HG02981 (cell line): Measurements from ENCODE around the gene SNX32.

Source experiments
- ATAC-seq: cut with Tn5 transposase; IDR thresholded peaks from one replicate; pipeline ENCODE4 v1.9.1; 2021; ENCODE audit warnings: mild to moderate bottlenecking, moderate library complexity; ENCODE audit not compliant: unreplicated experiment

The SNX32 gene

DNA sequence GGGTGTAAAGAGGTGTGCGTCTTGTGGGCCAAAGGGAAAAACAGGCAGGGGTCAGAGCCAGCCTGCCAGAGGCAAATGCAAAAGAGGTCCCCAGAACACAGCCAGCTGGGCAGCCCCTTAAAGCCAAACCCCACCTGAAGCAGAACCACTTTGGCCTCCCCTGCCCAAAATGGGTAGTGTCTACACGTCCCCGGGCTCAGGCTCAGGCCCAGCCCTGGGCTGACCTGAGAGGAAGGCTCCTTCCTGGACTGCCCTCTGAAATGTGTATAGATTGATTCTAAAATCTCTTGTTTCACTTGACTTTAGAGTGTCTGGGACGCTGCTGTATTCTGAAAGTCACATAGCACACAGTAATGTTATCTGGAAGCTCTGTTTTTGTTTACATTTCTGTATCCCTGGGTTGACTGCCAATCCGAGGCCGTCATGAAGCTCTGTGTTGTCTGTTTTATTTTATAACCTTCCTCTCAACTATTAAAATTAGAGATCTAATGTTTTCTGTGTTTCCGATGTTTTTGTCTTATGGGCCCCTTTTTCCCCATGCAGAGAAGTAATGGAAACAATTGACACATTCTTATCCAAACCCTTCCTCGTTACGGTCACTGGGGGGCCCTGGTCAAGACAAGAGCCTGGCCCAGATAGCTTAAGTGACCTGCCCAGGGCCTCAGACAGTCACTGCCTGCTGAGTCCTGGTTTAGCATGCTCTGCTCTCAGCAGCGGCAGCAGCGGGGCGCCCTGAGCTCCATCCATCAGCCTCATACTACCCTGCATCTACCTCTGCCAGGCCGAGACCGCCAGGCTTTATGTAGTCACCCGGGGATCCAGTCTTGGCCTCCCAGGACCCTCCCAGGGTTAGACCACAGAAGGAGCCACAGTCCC is 36.8 kb upstream of the SNX32 start:
- no peak for ATAC-seq

DNA sequence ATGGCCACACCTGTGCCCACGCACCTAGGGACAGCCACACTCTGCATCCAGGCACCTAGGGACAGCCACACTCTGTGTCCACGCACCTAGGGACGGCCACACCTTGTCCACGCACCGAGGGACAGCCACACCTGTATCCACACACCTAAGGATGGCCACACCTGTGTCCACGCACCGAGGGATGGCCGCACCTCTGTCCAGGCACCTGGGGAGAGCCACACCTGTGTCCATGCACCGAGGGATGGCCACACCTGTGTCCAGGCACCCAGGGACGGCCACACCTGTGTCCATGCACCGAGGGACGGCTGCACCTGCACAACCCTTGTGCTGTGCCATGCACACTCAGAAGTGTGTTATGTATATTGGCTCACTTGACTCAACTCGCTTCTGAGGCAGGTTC is 36.1 kb upstream of the SNX32 start:
- no peak for ATAC-seq

DNA sequence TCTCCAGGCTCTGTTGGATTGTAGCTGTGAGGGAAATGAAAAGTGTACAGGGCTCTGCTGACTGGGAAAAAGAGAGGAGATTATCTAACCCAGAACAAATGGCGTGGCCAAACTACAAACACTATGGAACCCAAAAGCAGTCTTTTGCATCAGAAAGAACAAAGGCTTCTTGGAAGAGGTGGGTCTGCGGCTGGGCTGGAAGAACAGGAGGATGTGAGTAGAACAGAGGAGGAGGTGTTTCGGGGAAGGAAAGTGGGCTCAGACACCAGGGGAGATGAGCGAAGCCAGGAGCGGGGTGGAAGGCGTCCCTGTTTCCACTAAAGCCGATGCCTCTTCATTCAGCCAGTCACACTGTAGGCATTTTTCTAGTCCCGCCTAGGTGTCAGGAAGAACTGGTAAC is 34.9 kb upstream of the SNX32 start:
- ATAC-seq = no peak

DNA sequence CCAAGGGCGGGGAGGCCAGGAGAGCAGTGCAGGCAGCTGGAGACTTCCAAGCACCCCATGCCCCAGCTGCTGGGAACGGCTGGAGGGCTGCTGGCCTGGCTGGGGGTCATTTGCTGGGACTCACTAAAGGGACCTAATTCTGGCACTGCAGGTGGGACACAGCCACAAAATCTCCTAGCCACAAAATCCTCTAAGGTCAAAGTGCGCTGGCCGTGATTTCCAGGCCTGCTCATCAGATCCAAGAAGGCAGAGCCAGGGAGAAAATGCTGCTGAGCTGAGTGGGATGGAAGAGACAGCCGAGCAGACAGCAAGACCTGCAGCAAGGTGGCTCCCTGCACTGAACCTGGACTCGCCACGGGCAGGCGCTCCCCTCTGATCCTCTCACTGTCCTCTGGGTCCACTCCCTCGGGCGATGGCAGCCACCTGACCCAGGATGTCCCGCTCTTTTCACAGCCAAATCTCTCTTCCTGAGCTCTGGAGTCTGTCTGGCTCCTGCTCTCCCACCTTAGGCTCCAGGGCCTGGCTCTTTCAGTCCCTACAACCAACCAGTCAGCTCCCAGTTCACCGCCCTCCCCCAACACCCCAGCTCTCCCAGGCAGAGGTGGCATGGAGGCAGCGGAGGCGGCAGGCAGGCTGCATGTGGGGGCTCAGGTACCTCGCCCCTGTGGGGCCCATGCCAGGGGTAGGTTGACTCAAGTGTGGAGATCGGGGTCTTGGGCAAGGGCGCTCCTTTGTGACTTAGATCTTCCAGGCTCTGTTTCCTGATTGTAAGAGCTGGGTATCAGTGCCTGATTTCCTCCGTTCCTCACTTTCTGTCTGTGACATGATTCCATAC is 32.4 kb upstream of the SNX32 start:
- ATAC-seq = no peak

DNA sequence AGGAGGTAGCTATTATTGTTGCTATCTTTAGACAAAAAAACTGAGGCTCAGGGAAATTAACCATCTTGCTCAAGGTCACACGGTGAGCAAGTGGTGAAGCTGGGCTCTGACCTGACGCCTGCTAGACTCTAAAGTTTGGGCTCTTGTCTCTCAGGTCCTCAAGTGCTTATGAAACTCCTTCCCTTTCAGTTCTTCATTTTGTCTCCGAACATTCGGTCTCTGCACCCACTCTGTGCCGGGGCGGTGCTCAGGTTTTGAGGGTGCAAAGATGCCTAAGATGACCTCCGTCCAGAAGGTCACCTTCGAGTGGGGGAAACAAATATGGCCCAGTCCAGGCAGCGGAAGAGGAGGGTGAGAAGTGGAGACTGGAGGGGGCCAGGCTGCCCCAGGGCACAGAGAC is 30.9 kb upstream of the SNX32 start:
- ATAC-seq = no peak

DNA sequence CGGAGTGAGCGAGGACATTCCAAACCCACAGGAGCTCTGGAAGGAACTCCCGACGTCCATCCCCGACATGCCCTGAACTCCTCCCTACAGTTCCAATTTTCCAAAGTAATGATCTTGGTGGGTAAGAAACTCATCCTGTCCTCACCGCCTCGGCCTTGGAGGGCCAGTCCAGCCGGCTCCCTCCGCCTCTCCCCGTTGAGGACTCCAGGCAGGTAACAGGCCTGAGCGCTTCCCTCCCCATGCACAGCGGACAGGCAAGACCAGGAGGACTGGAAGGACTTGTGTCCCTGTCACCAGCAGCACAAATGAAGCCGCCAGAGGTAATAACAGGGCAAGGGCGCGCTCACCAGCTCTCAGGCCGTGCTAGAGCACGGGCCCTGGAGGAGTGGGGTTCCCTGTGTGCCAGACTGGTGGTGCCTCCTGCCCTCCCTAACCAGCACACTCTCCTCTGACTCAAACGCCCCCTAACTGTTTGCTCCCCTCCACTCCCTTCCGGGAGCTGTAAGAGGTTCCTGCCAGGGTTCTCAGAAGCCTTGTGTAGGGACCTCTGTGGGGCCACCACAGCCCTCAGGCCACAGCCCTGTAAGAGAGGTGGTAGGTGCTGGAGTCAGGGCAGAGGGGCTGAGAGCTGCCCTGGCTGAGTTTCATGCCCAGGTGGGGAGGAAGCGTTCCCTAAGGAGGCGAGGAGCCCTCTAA is 29.8 kb upstream of the SNX32 start:
- no peak for ATAC-seq

DNA sequence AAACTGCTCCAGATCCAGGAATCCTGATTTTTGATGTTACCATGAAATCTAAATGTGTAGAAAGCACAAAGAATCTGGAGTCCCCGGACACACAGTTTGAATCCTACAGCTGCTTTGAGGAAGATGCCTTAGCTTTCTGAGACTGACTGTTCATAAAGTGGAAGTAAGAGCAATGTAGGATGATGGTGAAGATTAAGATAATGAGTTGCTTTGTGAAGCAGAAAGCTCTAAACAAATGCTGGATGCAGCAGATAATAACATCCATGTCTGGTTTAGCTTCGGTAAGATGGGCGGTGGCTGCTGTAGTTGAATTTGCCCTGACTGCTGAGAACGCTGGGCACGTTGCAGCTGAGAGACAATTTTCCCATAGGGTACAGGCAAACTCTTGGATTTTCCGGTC is 26.8 kb upstream of the SNX32 start:
- ATAC-seq = no peak

DNA sequence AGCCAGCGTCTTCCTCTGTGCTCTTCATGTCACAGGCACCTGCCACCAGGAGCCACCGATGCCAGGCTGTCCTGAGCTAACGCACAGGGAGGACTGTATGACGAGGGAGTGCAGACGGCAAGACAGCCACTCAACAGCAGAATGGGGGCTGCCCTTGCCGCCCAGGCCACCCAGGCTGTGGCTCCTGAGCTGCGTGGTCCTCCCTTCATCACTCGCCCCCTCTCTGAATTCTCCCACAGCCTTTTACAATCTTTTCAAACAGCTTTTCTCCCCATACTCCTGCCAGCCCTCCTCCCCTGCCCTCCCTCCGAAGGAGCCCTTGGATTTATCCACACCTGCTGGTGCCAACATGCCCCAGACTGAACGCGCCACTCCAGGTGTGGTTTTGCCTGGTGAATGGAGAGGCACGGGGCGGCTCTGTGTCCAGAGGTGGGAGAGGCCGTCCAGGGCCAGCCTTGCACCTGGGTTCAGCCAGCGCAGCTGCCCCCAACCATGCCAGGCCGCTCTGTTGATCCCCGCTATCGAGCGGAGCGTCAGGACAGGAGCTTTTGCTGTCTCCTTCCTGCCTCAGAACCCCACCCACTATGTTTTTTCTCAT is 24.9 kb upstream of the SNX32 start:
- ATAC-seq = no peak

DNA sequence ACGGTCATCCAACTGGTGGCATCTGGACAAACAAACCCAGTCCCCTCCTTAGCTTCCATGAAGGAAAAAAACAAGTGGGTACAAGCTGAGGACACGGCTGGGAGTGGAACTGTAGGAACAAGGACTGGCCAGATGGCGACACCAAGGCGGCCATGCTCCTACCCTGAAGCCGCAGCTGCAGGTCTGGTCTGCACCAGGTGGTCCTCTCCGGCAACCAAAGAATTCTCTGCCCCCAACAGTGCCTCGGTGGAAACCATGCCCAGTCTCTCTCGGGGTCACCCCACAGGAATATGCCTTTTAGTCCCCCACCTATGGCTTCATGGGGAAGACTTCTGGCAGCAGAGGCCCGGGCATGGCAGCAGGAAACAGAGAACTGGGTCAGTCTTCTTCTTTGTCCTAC is 24.3 kb upstream of the SNX32 start:
- ATAC-seq = no peak

DNA sequence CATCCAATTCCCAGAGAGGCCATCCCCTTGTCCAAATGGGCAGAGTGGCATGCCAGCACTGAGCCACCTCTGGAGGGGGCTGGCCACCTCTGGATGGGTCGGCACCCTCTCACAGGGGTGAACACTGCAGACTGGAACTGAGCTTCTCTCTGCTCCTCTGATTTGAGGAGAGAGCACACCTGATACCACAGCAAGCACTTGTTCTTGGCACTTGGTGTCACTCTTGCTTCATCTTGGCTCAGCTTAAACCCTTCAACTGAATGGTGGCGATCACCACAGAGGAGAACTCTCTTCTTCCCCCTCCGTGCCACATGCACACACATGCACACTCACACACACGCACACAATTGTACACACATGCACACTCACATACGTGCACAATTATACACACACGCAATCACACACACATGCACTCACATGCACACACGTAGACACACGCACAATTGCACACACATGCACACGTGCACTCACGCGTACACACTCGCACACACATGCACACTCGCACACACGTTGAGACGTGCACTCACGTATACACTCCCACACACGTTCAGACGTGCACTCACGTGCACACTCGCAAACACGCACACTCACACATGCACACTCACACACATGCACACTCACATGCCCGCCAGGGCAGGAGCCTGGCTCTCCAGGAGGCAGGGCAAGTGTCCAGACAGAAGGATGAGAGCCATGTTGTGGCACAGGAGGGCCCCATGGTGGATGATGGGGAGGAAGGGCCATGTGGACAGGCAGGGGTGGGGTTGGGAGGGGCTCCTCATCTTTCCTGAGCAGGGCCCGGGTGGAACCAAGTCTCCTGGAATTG is 23.5 kb upstream of the SNX32 start:
- no peak for ATAC-seq

DNA sequence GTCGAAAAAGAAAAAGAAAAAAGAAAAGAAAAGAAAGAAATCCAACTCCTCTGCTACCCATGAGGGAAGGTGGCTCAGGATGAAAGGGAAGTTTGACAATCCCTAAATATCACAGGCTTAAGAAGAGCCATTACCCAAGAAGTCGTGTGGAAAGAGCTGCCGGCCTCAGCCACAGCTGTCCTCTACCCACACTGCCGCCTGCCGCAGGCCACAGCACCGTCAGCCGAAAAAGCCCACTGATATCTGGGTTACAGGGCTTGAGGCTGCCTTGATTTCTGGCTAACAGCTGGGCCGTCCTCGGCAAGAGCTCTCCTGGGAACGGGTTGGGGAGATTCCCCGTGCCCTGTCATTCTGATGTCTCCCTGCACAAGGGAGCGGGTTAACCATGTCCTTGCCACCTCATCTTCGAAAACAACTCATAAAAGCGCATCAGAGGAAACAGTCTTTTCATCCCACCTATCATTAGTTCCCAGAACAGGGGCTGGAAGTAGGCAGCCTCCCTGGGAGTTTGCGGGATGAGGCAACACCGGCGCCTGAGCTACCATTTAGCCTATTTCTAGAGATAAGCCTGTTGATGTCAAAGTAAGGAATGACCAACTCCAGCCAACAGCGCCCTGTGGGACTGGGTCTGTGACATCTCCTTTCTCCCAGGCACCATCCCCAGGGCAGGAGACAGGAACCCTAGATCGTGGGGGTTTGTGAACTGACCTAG is 21.8 kb upstream of the SNX32 start:
- ATAC-seq = no peak

DNA sequence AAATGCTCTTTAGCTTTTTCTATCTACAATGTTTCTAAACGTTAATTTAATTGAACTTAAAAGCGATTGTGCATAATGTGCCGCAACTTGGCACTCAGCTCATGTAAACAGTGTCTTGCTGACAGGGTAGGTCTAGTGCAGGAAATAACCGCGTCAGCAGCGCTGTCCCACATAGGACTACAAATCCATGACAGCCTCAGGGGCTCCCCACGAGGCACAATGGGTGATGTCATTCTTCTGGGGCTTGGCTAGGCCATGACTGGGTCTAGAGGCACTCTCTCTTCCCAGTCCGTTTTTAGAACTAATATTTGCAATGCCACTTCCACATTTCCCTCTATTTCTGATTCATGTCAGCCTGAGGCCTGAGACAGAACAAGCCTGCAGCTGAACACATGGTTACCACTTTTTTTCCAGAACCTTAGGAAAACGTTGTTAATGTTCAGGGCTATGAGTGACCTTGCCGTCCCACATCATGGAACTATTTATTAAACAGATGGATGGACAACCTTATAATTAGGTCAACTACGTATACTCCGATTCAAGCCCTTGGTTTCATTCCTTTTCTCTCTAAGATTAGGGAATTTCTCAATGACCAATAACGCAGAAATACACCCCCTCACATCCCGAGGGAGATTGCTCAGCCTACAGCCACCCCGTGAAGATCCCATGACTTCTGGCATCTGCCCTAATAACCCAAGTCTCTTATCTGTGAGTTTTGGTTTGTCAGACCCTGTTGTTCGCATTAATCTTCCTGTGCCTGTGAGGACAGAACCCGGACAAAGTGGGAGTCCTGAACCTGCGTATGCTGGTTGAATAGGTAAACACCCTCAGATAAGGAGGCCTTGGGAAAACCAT is 19.4 kb upstream of the SNX32 start:
- ATAC-seq = no peak

DNA sequence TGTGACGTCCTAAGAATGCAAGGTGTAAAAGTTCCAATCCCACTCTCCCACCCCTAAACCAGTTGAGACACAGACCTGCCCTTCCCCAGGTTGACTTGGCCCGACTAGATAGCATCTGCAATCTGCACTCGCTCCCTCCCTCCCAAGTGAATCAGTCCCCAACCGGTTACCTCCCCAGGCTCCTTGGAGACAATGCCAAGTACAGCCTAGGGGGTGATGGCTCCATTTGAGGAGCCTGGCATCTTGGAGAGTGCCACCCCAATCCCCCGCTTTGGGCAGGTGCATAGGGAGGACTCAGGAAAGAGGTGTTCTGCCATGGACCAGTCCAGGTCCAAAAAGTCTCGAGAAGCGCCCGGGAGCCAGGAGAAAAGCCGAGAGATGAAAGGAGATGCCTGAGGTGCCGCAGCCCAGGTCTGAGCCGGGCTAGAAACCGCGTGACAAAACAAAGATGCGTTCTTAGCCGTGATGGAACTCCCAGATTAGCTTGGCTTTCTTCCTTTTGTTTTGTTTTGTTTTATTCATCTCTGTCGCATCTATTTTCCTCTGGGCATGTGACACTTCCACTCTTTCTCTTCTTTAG is 18.7 kb upstream of the SNX32 start:
- ATAC-seq = no peak

DNA sequence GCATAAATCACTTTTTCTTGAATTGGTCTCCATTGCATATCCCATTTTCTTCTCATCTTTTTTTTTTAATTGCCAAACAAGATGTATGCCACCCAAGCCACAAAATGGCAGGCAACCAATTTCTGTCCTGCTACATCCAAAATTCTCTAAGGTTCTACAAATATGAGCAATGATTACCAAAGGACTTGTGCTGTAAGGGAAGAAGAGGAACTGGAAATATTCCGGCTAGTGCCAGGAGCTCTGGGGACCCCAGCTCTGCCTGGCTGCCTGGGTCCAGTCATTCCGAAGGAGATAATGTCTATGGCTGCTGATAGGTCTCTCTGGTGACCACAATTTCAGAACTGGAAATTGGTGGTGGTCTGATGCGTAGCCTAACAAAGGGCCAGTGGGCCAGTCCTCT is 17.1 kb upstream of the SNX32 start:
- no peak for ATAC-seq

DNA sequence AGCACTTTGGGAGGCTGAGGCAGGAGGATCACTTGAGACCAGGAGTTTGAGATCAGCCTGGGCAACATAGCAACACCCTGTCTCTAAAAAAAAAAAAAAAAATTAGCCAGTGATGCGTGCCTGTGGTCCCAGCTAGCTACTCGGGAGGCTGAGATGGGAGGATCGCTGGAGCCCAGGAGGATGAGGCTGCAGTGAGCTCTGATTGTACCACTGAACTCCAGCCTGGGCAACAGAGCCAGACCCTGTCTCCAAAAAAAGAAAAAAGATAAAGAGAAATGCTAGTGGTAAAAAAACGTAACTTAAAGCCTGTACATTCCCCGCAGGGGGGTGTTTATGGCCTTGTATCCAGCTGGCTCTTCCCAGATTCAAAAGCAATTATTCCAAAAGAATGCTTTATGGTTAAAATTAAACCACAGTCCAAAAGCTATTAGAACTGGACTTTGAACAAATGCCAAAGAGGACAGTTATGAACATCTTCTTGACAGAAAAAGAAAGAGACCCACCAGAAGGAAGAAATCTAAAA is 16.4 kb upstream of the SNX32 start:
- no peak for ATAC-seq

DNA sequence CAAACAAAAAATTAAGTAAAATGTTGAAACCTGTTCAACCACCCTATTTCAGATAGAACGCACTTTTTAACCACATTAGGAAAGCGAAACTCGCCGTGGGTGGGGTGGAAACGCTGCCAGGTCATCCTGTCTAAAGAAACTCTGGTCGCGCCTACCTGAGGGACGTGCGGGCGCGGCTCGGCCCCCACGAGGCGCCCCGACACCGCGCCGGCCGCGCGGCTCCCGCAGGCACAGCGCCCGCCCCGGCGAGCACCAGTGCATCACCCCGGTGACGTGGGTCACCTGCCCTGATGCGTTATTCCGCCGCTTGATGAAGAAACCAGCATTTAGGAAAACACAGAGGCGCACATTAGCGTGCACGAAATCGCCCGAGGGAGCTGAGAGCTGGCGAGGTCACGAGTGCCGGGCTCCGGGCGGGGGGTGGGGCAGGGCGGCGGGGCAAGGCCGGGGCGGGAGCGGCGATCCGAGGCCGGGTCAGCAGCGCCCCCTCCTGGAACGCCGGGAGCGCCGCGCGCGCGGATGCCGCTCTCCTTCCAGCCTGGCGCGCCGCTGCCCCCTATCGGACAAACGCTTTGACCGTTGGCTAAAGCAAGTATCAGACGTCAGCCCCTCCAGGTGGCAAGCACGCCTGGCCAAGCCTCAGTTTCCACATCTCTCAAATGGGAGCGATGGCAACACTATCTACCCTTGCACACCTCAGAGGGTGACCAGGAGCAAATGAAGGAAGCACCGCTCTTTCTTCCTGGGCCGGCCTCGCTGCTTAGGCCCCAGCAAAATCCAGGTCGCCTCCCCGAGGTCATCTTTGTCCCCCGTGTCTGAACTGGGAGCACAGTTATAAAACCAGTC is 15.7 kb upstream of the SNX32 start:
- ATAC-seq = peak; percentile 69

DNA sequence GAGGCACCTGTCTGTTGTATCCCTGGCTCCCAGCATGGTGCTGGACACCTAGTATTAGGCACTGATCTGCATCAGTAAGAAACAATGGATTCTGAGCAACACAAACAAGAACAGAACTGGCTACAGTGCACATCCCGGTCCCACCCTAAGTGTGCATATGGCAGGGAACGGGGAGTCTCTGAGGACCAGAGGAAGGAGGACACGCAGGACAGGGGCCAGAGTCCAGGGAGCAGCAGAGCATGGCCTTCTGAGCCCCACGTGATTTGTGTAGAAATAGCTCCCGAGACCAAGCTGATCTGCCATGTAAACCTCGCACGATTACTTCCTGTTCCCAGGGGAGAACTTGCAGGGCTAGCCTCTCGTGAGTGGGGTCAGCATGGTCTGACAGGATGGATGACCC is 12.7 kb upstream of the SNX32 start:
- no peak for ATAC-seq
